HG02763 (cell line): ENCODE results near the gene TIAM2.

Experiments
- ATAC-seq: cut with Tn5 transposase; IDR thresholded peaks from one replicate; pipeline ENCODE4 v1.9.1; 2021; ENCODE audit warnings: mild to moderate bottlenecking, moderate library complexity; ENCODE audit not compliant: unreplicated experiment

TIAM2 gene

DNA sequence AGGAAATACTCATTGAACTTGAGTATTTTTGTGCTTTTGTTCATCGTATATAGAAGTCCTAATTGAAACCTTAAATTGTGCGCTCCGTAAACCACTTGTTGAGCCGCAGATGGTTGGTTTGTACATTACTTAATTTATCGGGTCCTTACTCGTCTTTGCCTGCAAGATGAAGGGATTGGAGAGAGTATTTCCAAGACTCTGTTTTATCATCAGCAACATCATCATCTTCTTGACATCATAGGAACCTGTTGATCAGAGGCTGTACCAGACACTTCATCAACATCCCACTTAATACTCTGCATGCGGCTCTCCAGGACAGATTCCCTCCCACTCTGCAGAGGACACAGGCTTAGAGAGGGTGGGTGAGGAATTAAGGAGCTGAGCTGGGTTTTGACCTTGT is 28.6 kb downstream of the TIAM2 start:
- ATAC-seq: no peak

DNA sequence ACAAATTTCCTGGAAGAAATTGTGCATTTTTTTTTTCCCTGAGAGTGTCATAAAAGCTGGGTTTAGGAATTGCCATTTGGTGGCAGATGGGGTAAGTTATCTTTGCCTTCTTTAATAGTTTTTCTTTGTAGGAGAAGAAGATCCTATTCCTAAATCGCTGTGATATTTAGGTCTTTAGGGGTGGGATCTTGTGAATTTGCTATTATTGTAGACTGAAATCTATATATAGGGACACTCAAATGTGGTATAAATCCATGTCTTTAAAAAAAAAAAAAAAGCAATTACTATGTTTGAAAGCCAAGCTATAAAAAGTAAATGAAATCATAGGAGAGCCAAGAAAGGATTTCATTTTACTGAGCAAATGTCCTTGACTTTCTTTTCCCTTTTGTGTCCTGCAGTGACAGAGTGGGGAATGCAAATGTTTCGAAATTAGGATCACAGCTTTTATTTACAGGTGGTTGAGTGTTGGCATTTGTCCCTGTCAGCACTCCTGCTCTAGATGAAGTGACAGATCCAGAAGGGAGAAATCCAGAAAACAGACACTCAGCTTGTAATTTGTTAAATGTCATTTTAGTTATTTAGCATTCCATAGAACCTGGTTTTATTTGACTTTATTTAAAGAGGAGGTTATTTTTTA is 29.4 kb downstream of the TIAM2 start:
- no peak for ATAC-seq

DNA sequence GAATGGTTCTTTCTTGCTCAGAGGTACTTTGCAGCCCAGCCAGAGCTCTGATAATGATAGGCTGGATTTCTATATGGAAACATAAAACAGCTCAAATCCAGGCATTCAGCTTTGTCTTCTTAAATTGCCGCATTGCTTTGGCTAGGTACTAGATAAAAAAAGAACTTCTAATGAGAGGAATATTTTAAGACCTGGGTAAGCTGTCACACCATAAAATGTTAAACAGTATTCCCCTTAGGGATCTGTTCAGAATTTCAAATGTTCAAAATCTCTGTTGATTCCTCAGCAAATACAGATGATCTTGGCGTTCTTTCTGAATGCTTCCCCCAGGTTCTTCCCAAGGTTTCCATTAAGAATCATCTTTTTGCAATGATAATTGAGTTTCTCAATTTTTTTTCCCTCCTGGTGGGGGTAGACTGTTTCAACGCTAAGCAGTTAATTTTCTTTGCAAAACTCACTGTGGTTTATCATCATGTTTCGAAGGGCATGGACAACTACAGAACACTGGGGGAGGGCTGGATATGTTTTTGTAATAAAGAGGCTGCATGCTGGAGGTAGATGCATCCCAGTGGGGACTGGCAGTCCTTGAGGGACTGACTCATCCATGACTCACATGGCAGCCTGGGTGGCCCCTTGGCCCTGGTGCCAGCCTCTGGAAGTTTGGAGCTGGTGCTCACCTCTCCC is 31.0 kb downstream of the TIAM2 start:
- no peak for ATAC-seq

DNA sequence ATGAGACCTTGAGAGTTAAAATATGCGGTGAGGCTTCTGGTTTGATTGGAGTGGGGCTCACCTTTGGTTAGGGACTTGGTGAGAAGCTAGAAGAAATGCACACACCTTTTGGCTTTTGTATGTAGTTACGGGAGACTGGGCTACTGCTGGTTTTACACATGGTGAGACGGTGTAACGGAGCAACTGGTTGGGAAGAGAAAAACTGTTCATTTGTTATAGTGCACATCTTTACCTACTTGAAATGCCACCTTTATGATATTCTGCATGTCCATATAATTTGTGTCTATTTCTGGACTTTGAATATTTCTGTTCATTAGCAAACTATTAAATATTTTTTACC is 31.6 kb downstream of the TIAM2 start:
- ATAC-seq: no peak

DNA sequence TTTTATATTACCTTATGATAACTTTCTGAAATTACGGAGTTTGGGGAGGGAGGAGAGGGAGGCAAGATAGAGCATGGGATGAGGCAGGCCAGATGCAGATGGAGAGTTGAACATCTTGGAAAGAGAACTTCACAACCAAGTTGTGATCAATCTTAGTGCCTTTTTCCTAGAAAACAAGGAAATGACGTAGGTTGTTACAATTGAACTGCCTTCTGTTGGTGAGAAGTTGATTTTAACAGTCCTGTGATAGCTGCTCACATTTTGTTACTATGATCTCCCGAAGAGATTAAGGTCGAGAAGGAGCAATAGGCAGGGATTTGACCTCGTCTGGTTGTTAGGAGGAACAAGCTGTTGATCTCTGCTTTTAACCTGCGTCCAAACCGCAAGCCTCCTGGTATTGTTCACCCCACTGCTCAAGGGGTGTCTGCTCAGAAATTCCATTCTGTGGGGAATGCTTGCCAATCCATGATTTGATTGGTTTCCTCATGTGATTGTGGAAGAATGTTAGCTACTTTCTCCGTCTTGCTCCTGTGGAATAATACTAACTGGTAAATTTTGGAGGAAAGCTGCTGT is 35.1 kb downstream of the TIAM2 start:
- ATAC-seq: no peak

DNA sequence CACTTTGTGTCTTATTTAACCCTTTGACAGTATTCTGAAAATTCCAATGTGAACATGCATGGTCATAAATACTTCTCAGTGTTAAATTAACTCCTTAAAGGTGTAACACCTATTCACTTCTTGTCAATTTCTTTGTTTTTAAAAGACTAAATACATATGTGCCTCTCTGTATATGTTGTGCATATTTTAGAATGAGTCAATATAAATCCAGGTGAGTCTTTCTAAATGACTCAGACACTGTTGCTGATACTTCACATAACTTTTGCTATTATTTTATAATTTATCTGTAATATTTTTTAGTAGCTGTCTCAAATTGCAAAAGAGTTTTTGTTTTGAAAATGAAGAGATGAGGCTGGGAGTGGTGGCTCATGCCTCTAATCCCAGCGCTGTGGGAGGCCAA is 36.0 kb downstream of the TIAM2 start:
- ATAC-seq: no peak

DNA sequence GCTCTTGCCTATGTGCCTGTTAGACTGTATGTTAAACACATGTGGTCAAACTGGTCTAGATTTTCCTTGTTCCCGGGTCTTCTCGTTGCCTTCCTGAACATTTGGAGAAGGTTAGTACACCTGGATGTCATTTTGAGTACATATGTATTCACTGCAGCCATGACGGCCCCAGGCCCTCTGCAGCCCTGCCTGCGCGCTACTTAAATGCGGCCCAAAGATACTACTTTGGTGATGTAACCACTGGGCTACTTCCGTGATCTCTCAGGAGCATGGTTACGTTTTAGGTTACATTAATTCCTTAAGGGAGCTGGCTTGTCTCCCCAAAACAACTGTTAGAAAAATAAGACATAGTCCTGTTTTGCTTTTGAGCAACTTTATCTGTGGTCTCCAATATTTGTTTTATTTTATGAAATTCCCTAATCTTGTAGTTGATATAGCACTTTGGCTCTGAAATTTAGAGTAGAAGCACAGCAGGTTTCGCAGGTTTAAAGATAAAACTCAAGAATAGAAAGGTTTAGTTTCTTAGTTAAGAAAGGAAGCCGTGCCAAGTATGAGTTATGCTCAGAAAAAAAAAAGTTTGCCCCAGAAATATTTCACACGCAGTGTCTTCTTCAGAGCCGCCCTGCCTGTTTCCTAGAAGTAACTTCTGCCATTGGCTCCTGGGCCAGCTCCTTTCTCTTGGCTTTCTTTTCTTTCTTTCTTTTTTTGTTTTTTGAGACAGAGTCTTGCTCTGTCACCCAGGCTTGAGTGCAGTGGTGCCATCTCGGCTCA is 38.1 kb downstream of the TIAM2 start:
- no peak for ATAC-seq

DNA sequence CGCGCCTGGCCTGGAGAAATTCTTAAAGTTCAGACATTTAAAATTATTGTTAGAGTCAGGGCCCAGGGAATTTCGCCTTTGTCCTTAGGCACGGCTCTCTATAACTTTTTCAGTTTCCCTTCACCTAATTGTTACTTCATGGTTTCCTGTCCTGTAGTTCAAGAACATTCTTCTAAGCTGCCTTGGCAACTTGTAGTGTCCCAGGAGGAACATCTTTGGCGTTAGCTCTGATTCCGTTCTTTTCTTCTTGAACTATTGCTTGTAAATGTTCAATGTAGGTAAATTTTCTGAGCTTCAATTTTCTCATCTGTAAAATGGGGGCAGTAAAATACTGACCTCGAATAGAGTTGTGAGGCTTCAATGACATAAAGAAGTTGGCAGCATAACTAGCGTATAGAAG is 41.8 kb downstream of the TIAM2 start:
- no peak for ATAC-seq

DNA sequence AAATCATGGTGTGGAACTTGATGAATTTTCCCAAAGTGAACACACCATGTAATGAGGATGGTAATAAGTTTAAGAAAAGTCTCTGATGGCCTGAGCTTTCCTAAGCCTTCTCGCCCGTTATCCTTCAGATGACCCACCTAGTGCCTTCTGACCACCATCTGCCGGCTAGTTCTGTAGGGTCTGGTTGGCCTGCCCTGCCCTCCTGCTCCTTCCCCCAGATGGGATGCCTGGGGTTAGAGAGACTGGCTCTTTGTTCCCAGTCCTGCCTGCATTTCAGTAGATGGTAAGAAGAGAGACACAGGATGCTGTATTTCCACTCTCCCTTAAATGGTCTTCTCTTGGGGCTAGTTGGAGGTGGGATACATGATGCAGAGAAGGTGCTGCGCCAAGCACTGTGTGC is 43.0 kb downstream of the TIAM2 start:
- no peak for ATAC-seq

DNA sequence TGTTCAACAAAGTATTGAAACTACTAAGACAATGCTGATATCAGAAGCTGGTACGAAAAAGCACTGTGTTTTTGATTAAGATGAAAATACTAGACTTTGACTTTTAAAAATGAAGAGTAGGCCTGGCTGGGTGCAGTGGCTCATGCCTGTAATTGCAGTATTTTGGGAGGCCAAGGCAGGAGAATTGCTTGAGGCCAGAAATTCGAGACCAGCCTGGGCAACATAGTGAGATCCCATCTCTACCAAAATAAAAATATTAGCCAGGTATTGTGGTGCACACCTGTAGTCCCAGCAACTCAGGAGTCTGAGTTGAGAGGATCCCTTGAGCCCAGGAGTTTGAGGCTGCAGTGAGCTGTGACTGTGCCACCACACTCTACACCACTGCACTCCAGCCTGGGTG is 43.4 kb downstream of the TIAM2 start:
- ATAC-seq: no peak

DNA sequence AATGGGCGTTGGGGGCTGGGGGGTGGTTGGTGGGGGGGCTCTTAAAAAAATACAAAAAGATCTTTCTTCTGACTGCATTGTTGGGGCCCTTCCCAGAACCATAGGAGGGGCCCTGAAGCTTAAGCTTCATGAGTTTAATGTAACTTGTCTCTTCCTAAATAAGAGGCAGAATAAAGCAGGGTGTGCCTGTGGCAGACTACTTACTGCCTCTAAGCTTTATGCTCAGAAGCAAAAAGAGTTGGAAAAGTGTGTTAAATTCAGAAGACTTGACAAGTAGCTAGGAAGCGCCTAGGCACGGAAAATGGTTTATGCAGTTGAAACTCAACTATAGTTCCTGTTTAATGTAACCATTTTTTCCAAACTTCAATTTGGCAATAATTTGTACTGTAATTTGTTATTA is 44.5 kb downstream of the TIAM2 start:
- no peak for ATAC-seq

DNA sequence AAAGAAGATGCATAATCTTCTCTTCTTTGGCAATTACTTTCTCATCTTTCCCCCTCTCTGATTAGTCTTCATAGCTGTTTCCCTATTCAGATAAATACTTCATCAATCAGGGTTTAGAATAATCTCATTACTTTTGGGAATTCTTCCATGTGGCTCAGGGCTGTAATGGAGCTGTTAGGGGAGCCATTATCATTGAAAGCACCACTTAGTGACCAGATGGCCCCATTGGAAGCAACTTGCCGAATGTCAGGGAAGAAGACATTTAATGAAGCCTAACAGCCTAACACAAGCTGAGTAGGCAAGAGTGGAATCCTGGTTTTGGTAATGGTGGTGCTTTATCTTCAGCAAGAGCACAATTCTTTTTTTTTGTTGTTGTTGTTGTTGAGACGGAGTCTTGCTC is 45.0 kb downstream of the TIAM2 start:
- no peak for ATAC-seq

DNA sequence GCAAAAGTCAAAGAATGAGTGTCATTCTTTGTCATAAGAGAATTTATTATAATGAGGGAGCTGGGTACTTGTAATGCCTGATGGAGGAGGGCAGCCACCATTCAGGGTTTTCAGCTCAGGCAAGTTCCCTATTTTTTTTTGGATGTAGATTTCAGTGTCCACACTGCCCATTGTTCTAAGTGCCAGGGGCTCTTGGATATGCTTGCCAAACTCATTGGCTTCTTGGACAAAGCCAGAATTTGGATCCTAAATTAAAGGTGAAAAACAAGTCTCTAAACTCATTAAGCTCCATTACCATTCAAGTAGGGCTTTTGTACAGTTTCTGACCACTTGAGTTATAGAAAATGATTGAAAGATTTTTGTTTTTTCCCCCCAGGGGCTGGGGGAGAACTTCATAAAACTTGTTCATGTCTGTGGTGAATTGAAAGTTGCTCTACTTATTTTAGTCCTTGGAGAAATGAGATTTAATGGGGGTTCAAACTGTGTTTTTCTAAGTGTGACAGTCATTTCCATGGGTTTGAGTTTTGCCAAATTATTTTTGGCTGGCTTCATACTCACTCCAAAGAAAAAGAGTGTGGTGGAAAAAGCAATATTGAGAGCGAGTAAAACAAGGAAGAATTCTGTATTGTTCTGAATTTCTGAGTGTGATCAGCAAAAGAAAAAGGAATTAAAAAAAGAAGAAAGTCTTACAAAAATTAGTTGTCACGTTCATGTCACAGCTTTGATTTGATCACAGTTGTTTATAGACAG is 46.0 kb downstream of the TIAM2 start:
- no peak for ATAC-seq

DNA sequence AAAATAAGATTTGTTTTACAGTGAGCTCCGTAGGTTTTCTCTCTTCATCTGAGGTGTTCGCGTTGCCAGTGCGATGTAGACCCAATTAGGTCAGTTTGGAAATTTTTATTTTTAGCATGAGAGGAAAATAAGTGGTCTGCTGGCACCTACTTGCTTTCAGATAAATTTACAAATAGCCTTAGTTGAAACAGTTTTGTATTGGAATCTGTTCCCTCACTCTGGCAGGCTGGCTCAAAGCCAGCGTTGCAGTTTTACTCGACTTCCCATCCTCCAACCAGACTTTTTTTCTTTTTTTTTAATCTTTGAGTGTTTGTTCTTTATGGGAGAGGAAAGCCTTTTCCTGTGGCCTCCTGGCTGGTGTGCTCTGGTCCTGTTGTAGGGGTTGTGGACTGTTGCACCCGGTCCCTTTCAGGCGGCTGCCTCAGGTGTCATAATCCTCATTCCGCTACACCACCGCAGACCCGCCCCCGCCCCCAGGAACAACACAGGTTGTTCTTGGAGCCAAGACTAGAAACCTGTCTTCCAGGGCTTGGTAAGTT is 46.7 kb downstream of the TIAM2 start:
- no peak for ATAC-seq

DNA sequence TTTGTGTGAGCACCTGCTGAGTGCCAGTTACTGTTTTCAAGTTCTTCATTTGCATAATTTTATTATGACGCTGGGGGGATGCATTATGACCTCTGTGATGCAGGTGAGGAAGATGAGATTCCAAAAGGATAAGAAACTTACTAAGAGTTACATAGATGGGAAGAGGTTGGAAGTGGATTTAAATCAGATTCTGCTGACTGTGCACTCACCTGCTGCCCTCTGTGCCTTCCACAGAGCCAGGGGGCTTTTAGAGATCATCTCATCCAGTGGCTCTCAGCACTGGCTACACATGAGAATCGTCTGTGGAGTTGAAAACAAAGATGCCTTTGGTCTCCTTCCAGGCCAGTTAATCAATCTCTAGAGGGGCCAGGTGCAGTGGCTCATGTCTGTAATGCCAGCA is 47.9 kb downstream of the TIAM2 start:
- ATAC-seq: no peak

DNA sequence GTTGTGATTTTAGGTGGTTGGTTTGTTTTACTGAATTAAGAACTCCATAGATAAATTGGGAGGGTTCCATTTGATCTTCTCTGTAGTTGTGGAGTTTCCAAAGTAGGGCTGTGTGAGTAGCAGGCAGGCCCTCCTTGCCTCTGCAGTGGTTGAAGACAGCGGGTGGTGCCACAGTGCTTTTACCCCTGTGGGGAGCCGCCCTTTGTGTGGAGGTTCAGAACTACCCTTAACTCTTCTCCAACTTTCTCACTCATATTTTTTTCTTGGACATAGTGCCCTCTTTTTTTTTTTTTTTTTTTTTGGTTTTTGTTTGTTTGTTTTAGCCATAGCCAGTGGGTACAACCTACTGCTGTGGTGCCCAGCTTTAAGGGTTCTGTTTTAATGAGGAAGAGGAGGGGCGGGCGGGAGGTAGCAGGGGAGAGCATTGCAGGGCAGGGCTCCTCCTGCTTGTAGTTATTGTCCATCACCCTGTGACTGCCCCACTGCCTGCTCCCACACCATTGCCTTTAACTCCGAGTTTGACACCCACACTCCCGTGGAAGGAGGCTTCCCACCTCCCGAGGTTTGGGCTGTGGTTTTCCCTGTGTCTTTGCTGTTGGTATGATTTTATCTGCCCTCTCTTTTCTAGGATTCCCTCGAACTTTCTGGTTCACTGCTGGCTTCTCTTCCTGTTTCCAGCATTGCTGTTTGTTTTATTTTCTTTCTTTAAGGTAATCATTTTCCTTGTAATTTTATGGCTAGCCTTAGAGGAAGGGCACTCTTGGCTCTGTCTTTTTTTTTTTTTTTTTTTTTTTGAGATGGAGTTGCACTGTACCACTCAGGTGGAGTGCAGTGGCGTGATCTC is 50.7 kb downstream of the TIAM2 start:
- ATAC-seq: no peak

DNA sequence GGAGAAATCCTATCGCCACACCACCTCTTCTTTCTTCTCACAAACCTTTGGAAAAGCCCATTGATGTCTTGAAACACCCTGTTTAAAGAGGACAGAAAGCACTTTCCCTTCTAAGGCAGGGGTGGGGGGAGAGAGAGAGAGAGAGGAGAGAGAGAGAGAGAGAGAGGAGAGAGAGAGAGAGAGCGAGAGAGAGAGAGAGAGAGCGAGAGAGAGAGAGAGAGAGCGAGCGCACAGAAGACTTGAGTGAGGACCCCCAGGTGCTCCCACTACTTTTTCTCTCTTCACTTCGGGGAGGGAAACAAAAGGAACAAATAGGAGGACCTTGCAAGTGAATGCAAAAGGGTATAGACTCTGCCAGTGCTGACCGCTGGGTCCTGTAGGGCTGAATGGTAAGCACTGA is 52.4 kb downstream of the TIAM2 start:
- ATAC-seq: no peak

DNA sequence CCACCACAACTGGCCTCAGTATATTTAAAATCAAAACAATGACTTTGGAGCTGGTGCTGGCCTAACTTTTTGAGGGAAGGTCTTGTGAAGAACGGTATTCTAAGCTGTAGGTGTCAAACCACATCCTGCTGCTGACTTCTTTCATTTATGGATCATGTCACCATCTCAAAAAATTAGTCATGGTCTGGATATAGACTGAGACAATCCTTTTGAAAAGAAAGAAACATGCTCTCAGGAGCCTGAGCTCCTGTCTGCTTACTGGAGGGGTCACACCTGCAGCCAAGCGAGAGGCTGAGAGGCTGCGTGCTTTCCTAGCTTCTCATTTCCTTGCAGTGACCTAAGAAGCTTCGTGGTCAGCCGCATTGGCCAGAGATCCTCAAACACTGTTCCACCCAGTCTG is 55.2 kb downstream of the TIAM2 start:
- peak; percentile 81 for ATAC-seq

DNA sequence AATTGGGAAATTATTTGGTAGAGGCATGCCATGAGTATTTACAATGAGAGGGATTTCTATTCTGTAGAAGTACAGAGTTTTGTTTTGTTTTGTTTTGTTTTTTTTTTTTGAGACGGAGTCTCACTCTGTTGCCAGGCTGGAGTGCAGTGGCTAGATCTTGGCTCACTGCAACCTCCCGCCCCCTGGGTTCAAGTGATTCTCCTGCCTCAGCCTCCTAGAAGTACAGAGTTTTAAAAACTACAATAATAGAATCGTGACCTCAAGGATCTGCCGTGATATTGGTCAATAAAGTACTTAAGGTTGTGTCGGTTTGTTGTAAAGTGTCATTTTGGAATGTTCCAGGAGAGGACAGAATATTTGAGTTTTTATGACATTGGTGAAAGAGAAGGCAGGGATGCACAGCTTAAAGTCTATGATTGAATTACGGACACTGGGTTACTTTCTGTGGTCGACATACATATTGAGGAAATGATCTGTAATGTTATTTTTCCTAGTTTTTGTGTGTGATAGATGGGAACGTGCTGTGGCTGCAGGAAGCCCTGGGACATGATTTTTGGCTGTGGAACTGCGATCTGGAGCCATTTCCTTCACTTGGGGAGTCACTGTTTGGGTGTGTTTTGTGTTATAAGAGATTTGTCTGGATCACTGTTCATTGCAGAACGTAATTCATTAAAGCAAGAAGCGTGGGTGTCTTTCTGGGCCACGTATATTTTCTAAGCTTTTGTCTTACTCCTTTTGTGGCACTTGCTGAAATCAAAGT is 59.6 kb downstream of the TIAM2 start:
- no peak for ATAC-seq
